Skeletal muscle tissue (tissue), 4 donors: Measurements from ENCODE around the gene FOXP3. TPM values are rescaled to one million over a fixed set of nuclear protein-coding genes. Genes with fewer than 3 reads are reported as not detected.

ENCODE experiments used
- H3K27ac ChIP-seq: one replicate; pipeline ENCODE4 v1.7.0; 2013; ENCODE audit warnings: mild to moderate bottlenecking, low read depth, low read length, inconsistent platforms
- H3K27me3 ChIP-seq, 3 donors: one replicate each; pipeline ENCODE4 v1.7.0; 2013; ENCODE audit warnings: low read length in 3 of 3; ENCODE audit not compliant: control insufficient read depth in 3 of 3, insufficient read depth in 3 of 3
- H3K36me3 ChIP-seq, 3 donors: one replicate each; pipeline ENCODE4 v1.7.0; 2013; ENCODE audit warnings: low read length in 3 of 3; ENCODE audit not compliant: control insufficient read depth in 3 of 3, insufficient read depth in 3 of 3
- H3K4me1 ChIP-seq, 3 donors: one replicate each; pipeline ENCODE4 v1.7.0; 2013; ENCODE audit warnings: low read length in 3 of 3, mild to moderate bottlenecking in 3 of 3; ENCODE audit not compliant: control insufficient read depth in 3 of 3, insufficient read depth in 3 of 3
- H3K4me3 ChIP-seq, 3 donors: one replicate each; pipeline ENCODE4 v1.7.0; 2013; ENCODE audit warnings: low read length in 3 of 3
- H3K9ac ChIP-seq, 3 donors: one replicate each; pipeline ENCODE4 v1.7.0; 2013; ENCODE audit warnings: low read length in 3 of 3, mild to moderate bottlenecking in 3 of 3, moderate library complexity in 2 of 3, low read depth in 1 of 3
- H3K9me3 ChIP-seq, 3 donors: one replicate each; pipeline ENCODE4 v1.7.0; 2013; ENCODE audit warnings: low read length in 3 of 3; ENCODE audit not compliant: control insufficient read depth in 3 of 3
- total RNA-seq: library from RNA; depleted of rRNA; stranded (reverse); fragments of >200 nt; gene quantifications from one replicate; pipeline ENCODE4 v1.2.3, GENCODE V29; 2014
- donor health status: Osteomylitis.

Gene FOXP3
- total RNA-seq, 1 donor from 2014 or later: not detected

DNA sequence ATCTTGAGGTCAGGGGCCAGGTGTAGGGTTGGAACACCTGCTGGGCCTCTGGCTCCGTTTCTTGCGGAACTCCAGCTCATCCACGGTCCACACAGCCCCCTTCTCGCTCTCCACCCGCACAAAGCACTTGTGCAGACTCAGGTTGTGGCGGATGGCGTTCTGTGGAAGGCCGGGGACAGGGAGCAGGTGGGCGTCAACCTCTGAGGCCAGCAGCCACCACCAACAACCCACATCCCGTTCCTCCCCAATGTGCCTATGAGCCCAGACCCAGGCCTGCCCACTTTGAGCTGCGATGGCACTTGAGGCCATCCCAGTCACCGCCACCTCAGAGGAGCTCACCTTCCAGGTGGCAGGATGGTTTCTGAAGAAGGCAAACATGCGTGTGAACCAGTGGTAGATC lies 13.2 kb downstream of the FOXP3 start:
- Histone ChIP-seq H3K36me3 (peaks cover 5 to 18% (median 14%) of the 10 kb centered on the region in 3 donors), H3K4me3 (no peak overlapping the region), H3K4me1 (no peaks in the 10 kb centered on the region), H3K9me3 (no peaks in the 10 kb centered on the region), H3K27me3 (peaks cover 0 to 4% (median 0%) of the 10 kb centered on the region in 3 donors), H3K9ac (no peak overlapping the region), H3K27ac (no peak overlapping the region)

DNA sequence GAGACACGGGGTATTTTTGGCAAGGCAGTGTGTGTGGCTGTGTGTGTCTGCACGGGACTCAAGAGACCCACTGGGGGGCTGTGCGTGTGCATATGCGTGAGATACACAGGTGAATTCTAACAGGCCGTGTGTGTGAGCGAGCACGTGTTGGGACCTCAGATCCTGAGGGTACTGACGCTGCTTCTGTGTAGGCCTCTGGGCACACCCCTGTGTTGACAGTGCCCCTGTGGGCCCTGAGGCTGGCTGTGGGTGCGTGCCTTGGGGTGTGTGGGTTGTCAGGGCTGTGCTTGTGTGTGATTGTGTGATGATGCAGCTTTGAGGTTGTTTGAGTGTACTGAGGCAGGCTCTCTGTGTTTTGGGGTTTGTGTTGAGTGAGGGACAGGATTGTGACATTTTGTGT lies 13.9 kb downstream of the FOXP3 start:
- Histone ChIP-seq H3K4me3 (no peak overlapping the region), H3K27me3 (peaks cover 0 to 4% (median 0%) of the 10 kb centered on the region in 3 donors), H3K9ac (no peak overlapping the region), H3K27ac (no peak overlapping the region), H3K9me3 (no peaks in the 10 kb centered on the region), H3K36me3 (peaks cover 5 to 20% (median 18%) of the 10 kb centered on the region in 3 donors), H3K4me1 (no peaks in the 10 kb centered on the region)

DNA sequence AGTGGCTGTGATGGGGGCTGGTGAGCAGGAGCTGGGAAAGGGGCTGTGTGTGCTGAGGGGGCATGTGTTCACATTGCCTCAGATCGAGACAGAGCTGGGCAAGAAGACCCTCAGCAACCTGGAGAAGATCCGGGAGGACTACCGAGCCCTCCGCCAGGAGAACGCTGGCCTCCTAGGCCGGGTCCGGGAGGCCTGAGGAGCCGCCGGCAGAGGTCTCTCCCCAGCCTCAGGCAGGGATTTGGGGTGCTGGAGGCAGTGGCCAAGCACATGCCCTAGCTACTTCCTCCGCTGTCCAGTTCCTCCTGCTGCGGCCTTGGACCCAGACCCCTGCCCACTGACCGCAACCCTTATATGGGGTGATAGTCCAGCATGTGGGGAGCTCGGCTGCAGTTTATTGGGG lies 14.4 kb downstream of the FOXP3 start:
- peaks cover 0 to 4% (median 0%) of the 10 kb centered on the region in 3 donors for H3K27me3 ChIP-seq
- no peak overlapping the region for H3K4me3 ChIP-seq
- H3K4me1 ChIP-seq: no peaks in the 10 kb centered on the region
- H3K27ac ChIP-seq: no peak overlapping the region
- H3K36me3 ChIP-seq: peaks cover 5 to 20% (median 18%) of the 10 kb centered on the region in 3 donors
- no peaks in the 10 kb centered on the region for H3K9me3 ChIP-seq
- no peak overlapping the region for H3K9ac ChIP-seq

DNA sequence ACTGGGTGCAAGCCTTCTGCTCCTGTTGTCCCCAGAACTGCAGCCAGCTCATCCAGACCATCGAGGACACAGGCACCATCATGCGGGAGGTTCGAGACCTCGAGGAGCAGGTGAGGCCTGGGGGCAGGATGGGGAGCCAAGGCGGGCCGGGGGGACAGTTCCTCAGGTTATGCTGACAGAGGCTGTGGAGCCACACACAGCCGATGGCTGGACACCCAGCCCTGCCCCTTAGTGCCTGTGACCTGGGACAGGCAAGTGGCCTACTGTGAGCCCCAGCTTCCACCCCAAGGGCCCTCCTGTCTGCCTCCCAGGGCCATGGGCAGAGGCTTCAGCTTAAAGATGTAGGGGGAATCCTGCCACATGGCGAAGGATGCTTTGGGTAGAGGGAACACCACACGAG lies 14.9 kb downstream of the FOXP3 start:
- no peaks in the 10 kb centered on the region for H3K4me1 ChIP-seq
- H3K27me3 ChIP-seq: peaks cover 0 to 4% (median 0%) of the 10 kb centered on the region in 3 donors
- peaks cover 7 to 24% (median 18%) of the 10 kb centered on the region in 3 donors for H3K36me3 ChIP-seq
- H3K9me3 ChIP-seq: no peaks in the 10 kb centered on the region
- H3K4me3 ChIP-seq: no peak overlapping the region
- H3K9ac ChIP-seq: no peak overlapping the region
- no peak overlapping the region for H3K27ac ChIP-seq

DNA sequence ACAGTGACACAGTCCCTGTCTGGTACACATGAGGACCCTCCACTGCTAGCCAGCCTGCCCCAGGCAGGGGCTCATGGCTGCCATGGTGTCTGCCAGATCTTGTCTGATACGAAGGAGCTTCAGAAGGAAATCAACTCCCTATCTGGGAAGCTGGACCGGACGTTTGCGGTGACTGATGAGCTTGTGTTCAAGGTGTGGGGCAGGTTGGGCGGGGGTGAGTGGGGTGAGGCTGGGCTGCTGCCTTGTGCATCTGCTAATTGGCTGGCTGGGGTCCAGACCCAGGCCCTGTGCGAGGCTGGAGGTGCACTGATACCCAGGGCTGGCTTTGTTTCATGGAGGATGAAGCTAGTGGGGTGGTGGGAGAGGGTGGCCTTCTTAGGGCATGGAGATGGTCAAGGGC lies 15.4 kb downstream of the FOXP3 start:
- Histone ChIP-seq H3K27ac (no peak overlapping the region), H3K9ac (no peak overlapping the region), H3K4me3 (no peak overlapping the region), H3K27me3 (peaks cover 0 to 4% (median 0%) of the 10 kb centered on the region in 3 donors), H3K4me1 (no peaks in the 10 kb centered on the region), H3K9me3 (no peaks in the 10 kb centered on the region), H3K36me3 (peaks cover 10 to 27% (median 18%) of the 10 kb centered on the region in 3 donors)

DNA sequence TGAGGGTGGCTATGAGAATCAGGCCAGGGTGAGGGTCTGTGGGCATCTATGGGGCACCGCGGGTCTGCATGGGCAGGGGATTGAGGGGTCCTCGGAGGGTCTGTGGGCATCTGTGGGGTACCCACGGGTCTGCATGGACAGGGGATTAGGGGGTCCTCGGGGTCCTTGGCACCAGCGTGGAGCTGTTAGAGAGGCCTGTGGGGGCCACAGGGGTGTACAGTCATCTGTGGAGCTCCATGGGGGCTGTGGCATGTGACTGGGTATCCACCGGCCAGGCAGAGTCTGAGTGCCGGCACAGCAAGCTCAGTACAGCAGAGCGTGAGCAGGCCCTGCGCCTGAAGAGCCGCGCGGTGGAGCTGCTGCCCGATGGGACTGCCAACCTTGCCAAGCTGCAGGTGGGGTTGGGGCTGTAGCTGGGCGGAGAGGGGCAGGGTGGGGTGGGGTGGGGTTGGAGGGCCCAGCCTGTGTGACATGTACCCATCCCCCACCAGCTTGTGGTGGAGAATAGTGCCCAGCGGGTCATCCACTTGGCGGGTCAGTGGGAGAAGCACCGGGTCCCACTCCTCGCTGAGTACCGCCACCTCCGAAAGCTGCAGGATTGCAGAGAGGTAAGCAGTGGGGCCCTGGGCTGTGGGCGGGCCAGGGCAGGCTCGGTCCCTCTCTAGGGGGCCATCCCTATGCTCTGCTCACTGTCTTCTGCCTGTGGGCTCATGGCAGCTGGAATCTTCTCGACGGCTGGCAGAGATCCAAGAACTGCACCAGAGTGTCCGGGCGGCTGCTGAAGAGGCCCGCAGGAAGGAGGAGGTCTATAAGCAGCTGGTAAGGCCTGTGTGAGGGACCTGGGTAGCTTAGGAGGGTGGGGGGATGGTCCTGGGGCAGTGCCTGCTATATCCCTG lies 16.3 kb downstream of the FOXP3 start:
- no peak overlapping the region for H3K4me3 ChIP-seq
- H3K9ac ChIP-seq: no peak overlapping the region
- H3K36me3 ChIP-seq: peaks cover 15 to 34% (median 21%) of the 10 kb centered on the region in 3 donors
- H3K4me1 ChIP-seq: no peaks in the 10 kb centered on the region
- H3K27ac ChIP-seq: no peak overlapping the region
- H3K9me3 ChIP-seq: no peaks in the 10 kb centered on the region
- H3K27me3 ChIP-seq: peaks cover 0 to 4% (median 0%) of the 10 kb centered on the region in 3 donors

DNA sequence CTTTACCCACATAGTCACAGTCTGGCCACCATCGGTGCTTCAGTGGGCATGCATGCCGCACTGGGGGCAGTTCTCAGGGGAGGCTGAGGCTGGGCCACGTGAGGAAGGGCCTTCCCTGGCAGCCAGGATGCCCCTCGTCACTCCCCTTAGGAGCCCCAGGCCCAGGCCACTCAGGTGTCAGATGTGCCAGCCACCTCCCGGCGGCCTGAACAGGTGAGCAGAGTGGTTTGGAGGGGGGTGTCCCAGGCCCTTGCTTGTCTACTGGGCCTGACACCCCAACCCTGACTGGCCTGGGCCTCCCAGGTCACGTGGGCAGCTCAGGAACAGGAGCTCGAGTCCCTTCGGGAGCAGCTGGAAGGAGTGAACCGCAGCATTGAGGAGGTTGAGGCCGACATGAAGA lies 17.2 kb downstream of the FOXP3 start:
- Histone ChIP-seq H3K4me3 (no peak overlapping the region), H3K27ac (no peak overlapping the region), H3K9ac (no peak overlapping the region), H3K4me1 (no peaks in the 10 kb centered on the region), H3K27me3 (no peaks in the 10 kb centered on the region), H3K9me3 (no peaks in the 10 kb centered on the region), H3K36me3 (peaks cover 17 to 41% (median 24%) of the 10 kb centered on the region in 3 donors)

DNA sequence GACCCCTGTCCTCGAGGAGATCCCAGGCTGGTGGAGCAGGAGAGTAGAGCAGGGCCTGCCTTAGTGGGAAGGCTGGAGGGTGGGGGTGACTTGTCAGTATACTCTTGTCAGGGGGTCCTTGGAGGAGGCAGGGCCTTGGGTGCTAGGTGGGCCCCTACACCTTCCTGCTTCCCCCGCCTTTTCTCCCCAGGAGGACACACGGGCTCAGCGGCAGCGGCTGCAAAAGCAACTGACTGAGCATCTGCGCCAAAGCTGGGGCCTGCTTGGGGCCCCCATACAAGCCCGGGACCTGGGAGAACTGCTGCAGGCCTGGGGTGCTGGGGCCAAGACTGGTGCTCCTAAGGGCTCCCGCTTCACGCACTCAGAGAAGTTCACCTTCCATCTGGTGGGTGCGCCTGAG lies 18.0 kb downstream of the FOXP3 start:
- no peak overlapping the region for H3K9ac ChIP-seq
- no peaks in the 10 kb centered on the region for H3K4me1 ChIP-seq
- no peaks in the 10 kb centered on the region for H3K27me3 ChIP-seq
- no peak overlapping the region for H3K27ac ChIP-seq
- peaks cover 18 to 41% (median 24%) of the 10 kb centered on the region in 3 donors for H3K36me3 ChIP-seq
- no peaks in the 10 kb centered on the region for H3K9me3 ChIP-seq
- H3K4me3 ChIP-seq: no peak overlapping the region

DNA sequence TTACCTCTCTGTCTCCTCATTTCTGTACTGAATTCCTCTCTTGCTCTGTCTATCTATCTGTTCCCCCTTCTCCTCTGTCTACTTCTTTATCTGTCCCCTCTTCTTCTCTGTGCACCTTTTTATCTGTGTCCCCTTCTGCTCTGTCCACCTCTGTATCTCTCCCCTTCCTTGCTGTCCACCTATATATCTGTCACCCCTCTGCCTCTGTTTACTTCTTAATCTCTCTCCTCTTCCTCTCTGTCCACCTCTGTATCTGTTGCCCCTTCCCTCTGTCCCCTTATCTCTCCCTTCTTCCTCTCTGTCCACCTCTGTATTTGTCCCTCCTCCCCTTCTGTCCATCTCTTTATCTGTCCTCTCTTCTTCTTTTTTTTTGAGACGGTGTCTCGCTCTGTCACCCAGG lies 20.3 kb downstream of the FOXP3 start:
- no peak overlapping the region for H3K9ac ChIP-seq
- no peaks in the 10 kb centered on the region for H3K4me1 ChIP-seq
- H3K4me3 ChIP-seq: no peak overlapping the region
- H3K27me3 ChIP-seq: no peaks in the 10 kb centered on the region
- no peak overlapping the region for H3K27ac ChIP-seq
- H3K9me3 ChIP-seq: no peaks in the 10 kb centered on the region
- H3K36me3 ChIP-seq: peaks cover 18 to 42% (median 18%) of the 10 kb centered on the region in 3 donors

DNA sequence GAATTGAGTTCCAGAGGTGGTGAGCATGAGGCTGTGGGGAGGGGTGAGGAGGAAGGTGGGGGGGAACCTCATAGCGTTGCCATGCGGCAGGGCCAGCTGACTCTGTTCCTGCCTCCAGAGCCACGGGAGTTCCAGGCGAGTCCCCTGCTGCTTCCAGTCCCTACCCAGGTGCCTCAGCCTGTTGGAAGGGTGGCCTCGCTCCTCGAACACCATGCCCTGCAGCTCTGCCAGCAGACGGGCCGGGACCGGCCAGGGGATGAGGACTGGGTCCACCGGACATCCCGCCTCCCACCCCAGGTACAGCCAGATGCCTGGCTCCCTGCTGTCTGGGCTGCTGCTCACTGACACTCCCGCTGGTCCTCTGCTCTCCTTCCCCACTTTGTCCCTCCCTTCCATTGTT lies 21.3 kb downstream of the FOXP3 start:
- no peak overlapping the region for H3K27ac ChIP-seq
- H3K36me3 ChIP-seq: peaks cover 13 to 39% (median 18%) of the 10 kb centered on the region in 3 donors
- no peaks in the 10 kb centered on the region for H3K27me3 ChIP-seq
- H3K9me3 ChIP-seq: no peaks in the 10 kb centered on the region
- H3K4me1 ChIP-seq: no peaks in the 10 kb centered on the region
- H3K9ac ChIP-seq: no peak overlapping the region
- H3K4me3 ChIP-seq: no peak overlapping the region
